MCF 10A (cell line): ENCODE measurements around the gene GRHPR. TPM values are rescaled to one million over a fixed set of nuclear protein-coding genes. Genes with fewer than 3 reads are reported as not detected.

Experiments used
- BruUV-seq: library from RNA; stranded (reverse); fragments of 400-500 nt; replicated peaks from 2 replicates; lab custom pipeline; 2021; lab: Mats Ljungman, UMichigan
- CTCF ChIA-PET: fragments of 300-600 bp; sonication (Branson Sonifier 250); formaldehyde crosslinking; extraction: SDS; loops from one replicate; lab custom pipeline; 2021; ENCODE audit warnings: antibody characterized with exemption, inconsistent platforms; lab: Yijun Ruan, JAX
- POLR2A ChIA-PET: fragments of 300-600, 350-650 bp; sonication (Branson Sonifier 250); formaldehyde crosslinking; extraction: SDS; loops from one replicate; lab custom pipeline; 2020; ENCODE audit warnings: antibody characterized with exemption, inconsistent platforms; lab: Yijun Ruan, JAX
- DNase-seq: peaks from one replicate; pipeline ENCODE4 v3.0.0-alpha.2; 2018; ENCODE audit not compliant: unreplicated experiment
- H3K27ac Mint-ChIP-seq: one replicate; pipeline ENCODE4 v1.8.0; 2022; ENCODE audit warnings: mild to moderate bottlenecking, low read depth, mixed read lengths; ENCODE audit not compliant: unreplicated experiment
- H3K27me3 Mint-ChIP-seq: one replicate; pipeline ENCODE4 v1.8.0; 2022; ENCODE audit warnings: mixed read lengths; ENCODE audit not compliant: insufficient read depth, unreplicated experiment
- H3K36me3 Mint-ChIP-seq: one replicate; pipeline ENCODE4 v1.8.0; 2022; ENCODE audit warnings: mild to moderate bottlenecking, moderate library complexity, mixed read lengths; ENCODE audit not compliant: insufficient read depth, unreplicated experiment
- H3K4me1 Mint-ChIP-seq: one replicate; pipeline ENCODE4 v1.8.0; 2022; ENCODE audit warnings: mixed read lengths; ENCODE audit not compliant: insufficient read depth, unreplicated experiment
- H3K4me3 Mint-ChIP-seq: one replicate; pipeline ENCODE4 v1.8.0; 2022; ENCODE audit warnings: mild to moderate bottlenecking, moderate library complexity, mixed read lengths; ENCODE audit not compliant: unreplicated experiment
- H3K9me3 Mint-ChIP-seq: one replicate; pipeline ENCODE4 v1.8.0; 2022; ENCODE audit warnings: mixed read lengths; ENCODE audit not compliant: unreplicated experiment
- intact Hi-C: fragments of 100-400 bp; cut with micrococcal nuclease; formaldehyde crosslinking; loops from 2 replicates; pipeline ENCODE4 v1.14.1; 2022
- total RNA-seq: library from RNA; stranded (reverse); gene quantifications from 2 replicates; pipeline ENCODE4 v1.2.3, GENCODE V29; 2022
- TF ChIP-seq, protein P1 (sequence below): fragments of 200-600 bp; IDR thresholded peaks from one replicate; pipeline ENCODE4 v1.8.0; 2022; ENCODE audit warnings: antibody characterized with exemption, mild to moderate bottlenecking; ENCODE audit not compliant: unreplicated experiment

GRHPR gene
- total RNA-seq, 1 experiment from 2014 or later, result 121 TPM

GRCh38 chr9:37432020-37432419 lies 9.5 kb downstream of the GRHPR start:
- DNase-seq, result no peak
- H3K4me1 Mint-ChIP-seq, result peaks cover 5% of the 10 kb centered on the region
- no TSS peak for BruUV-seq
- intact Hi-C loops, result no loop called here
- H3K9me3 Mint-ChIP-seq, result no peaks in the 10 kb centered on the region
- no peaks in the 10 kb centered on the region for H3K27me3 Mint-ChIP-seq
- POLR2A ChIA-PET, result interaction anchor here (0.6 to 1.4 kb wide), 2 partner anchors 10 to 24 kb away, joined by 3 to 5 read pairs; partner anchors contain the start of gene GRHPR
- no peak overlapping the region for H3K27ac Mint-ChIP-seq
- no peak overlapping the region for H3K4me3 Mint-ChIP-seq
- TF ChIP-seq, protein P1, sequence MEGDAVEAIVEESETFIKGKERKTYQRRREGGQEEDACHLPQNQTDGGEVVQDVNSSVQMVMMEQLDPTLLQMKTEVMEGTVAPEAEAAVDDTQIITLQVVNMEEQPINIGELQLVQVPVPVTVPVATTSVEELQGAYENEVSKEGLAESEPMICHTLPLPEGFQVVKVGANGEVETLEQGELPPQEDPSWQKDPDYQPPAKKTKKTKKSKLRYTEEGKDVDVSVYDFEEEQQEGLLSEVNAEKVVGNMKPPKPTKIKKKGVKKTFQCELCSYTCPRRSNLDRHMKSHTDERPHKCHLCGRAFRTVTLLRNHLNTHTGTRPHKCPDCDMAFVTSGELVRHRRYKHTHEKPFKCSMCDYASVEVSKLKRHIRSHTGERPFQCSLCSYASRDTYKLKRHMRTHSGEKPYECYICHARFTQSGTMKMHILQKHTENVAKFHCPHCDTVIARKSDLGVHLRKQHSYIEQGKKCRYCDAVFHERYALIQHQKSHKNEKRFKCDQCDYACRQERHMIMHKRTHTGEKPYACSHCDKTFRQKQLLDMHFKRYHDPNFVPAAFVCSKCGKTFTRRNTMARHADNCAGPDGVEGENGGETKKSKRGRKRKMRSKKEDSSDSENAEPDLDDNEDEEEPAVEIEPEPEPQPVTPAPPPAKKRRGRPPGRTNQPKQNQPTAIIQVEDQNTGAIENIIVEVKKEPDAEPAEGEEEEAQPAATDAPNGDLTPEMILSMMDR, result no peak
- CTCF ChIA-PET, result interaction anchor here (0.9 kb wide), 1 partner anchor 8 kb away, joined by 3 read pairs; no protein-coding TSS in a partner anchor
- H3K36me3 Mint-ChIP-seq, result peaks cover 55% of the 10 kb centered on the region

GRCh38 chr9:37433867-37434371 lies 11.4 kb downstream of the GRHPR start:
- no peak for DNase-seq
- CTCF ChIA-PET, result no interaction called here
- no TSS peak for BruUV-seq
- Mint-ChIP-seq H3K4me1 (peaks cover 5% of the 10 kb centered on the region), H3K36me3 (peaks cover 57% of the 10 kb centered on the region), H3K4me3 (no peak overlapping the region), H3K27me3 (no peaks in the 10 kb centered on the region), H3K9me3 (no peaks in the 10 kb centered on the region), H3K27ac (no peak overlapping the region)
- intact Hi-C loops, result no loop called here
- TF ChIP-seq, protein P1, result no peak
- POLR2A ChIA-PET, result interaction anchor here (0.7 to 1.2 kb wide), 4 partner anchors 12 to 31 kb away, joined by 3 to 4 read pairs (median 3); partner anchors contain the start of genes GRHPR and ZBTB5

DNA sequence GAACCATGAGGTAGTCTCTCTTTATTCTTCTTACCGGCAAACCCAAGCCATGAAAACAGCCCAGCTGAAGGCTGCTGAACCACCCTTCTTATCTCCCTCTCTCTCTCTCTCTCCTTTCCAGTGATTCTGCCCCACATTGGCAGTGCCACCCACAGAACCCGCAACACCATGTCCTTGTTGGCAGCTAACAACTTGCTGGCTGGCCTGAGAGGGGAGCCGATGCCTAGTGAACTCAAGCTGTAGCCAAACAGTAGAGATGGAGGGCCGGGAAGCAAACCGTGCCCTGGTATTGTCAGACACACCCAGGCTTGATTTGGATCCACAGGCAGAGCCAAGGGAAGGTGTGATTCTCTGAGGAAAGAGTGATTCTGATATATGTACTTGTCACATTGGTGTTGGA lies 14.0 kb downstream of the GRHPR start:
- H3K27ac Mint-ChIP-seq, result no peak overlapping the region
- H3K36me3 Mint-ChIP-seq, result peaks cover 74% of the 10 kb centered on the region
- H3K4me3 Mint-ChIP-seq, result no peak overlapping the region
- H3K4me1 Mint-ChIP-seq, result peaks cover 5% of the 10 kb centered on the region
- intact Hi-C loops, result no loop called here
- ChIA-PET CTCF (no interaction called here), POLR2A (interaction anchor here (0.5 kb wide), 1 partner anchor 106 kb away, joined by 4 read pairs; no protein-coding TSS in a partner anchor)
- H3K9me3 Mint-ChIP-seq, result no peaks in the 10 kb centered on the region
- TF ChIP-seq, protein P1, result no peak
- BruUV-seq, result no TSS peak
- no peaks in the 10 kb centered on the region for H3K27me3 Mint-ChIP-seq
- DNase-seq, result no peak

- CTCF ChIA-PET, result no interaction called here
- Mint-ChIP-seq H3K27me3 (no peaks in the 10 kb centered on the region), H3K36me3 (peaks cover 78% of the 10 kb centered on the region), H3K9me3 (no peaks in the 10 kb centered on the region), H3K4me1 (peaks cover 5% of the 10 kb centered on the region), H3K27ac (no peak overlapping the region), H3K4me3 (no peak overlapping the region)
- DNase-seq, result no peak
- TF ChIP-seq, protein P1, result no peak
- no TSS peak for BruUV-seq
- intact Hi-C loops, result no loop called here
- POLR2A ChIA-PET, result interaction anchor here (0.5 kb wide), 1 partner anchor 106 kb away, joined by 4 read pairs; no protein-coding TSS in a partner anchor
Observed at GRCh38 chr9:37437010-37437409, 14.5 kb downstream of the GRHPR start.
